GM21737 (cell line): Measurements from ENCODE around the gene TMIE.

Experiments used
- ATAC-seq: cut with Tn5 transposase; IDR thresholded peaks from one replicate; pipeline ENCODE4 v1.9.1; 2021; ENCODE audit warnings: mild to moderate bottlenecking, moderate library complexity; ENCODE audit not compliant: unreplicated experiment

TMIE gene

GRCh38 chr3:46706771-46707582 is 5.8 kb downstream of the TMIE start:
- ATAC-seq: no peak

GRCh38 chr3:46707601-46708011 is 6.4 kb downstream of the TMIE start:
- ATAC-seq: no peak

DNA sequence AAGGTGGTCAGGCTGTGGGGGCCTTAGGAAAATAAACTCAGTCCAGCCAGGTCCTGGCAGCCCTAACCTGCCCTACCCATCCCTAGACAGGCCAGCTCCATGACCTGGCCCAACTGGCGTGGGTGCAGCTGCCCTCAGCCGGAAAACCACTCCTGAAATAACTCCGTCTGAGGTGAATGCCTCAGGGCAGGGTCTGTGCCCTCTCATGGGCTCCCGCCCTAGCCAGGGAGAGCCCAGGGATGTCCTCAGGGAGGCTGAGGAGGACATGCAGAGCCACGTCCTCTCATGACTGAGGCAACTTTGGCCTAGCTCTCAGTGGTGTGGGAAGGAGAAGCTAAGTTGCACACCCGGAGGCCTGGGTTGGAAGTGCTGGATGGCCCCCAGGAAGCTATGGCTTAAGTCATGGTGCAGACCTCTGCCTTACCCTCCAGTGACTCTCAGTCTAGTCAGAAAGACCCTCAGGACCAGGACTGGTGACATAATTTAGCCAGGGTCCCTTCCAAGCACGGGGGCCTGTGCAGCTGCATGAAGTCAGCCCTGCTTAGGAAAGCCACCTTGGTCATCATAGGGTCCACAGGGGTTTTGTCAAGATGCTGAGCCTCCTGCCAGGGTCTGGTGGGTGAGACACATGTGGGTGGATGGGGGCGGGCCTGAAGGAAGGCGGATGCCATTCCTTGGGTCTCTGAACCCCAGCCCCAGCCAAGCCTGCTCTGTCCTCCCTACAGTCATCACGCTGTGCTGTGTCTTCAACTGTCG is 7.4 kb downstream of the TMIE start:
- no peak for ATAC-seq

- ATAC-seq: no peak
Observed at GRCh38 chr3:46709157-46709654, 8.0 kb downstream of the TMIE start.

GRCh38 chr3:46709721-46710120 is 8.5 kb downstream of the TMIE start:
- ATAC-seq: no peak

GRCh38 chr3:46710229-46710628 is 9.0 kb downstream of the TMIE start:
- no peak for ATAC-seq

GRCh38 chr3:46710671-46711295 is 9.6 kb downstream of the TMIE start:
- no peak for ATAC-seq

DNA sequence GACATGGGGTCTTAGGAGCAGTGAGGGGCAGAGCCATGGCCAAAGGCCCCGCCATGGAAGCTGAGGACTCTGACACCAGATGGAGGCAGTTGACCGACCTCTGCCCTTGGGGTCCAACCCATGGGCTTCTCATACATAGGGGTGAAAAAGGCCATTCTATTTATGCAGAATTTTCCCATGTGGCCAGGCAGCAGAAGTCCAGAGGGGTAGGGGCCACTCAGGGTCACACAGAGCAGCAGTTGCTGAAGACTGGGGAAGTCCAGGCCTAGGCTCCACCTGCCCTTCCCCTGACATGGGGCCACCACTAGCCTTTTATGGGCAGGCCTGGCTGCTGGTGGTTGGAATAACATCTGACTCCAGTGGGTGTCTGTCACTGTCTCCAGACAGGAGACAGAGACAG is 10.1 kb downstream of the TMIE start:
- ATAC-seq: no peak

- ATAC-seq: no peak
Observed at GRCh38 chr3:46711760-46712159, 10.6 kb downstream of the TMIE start.

DNA sequence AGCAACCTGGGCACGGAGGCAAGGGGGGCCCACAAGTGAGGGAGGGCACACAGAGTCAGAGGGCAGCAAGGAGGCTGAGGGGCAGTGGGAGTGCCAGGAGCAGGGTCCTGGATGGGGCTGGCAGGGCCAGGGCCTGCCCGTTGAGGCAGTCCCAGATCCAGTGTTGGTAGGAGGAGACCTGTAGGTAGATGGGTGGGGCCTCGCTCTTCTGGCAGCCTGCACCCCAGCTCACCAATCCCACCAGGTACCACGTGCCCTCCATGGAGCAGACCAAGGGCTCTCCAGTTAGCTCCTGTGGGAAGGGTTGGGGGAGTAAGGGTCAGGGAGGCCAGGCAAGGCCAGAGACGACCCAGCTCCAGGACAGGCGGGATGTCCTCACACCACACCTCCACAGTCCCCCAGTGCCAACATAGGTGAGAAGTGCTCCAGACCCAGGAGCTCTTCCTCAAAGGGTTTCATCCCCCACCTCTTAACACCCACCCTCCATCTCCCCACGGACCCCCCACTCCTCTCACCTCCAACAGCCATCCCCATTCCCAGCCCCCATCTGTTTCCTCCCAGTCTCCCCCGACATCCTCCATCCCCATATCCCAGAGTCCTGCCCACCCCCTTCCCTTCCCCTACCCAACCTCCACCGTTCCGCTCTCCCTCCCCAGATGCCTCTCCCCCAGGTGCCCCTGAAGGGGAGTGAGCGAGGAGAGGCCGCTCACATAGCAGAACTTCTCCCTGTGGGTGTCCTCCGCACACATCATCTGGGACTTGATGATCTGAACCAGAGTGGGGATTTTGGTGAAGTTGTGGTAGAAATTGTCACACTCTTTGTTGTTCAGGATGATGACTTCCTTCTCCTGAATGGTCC is 11.2 kb downstream of the TMIE start:
- no peak for ATAC-seq

DNA sequence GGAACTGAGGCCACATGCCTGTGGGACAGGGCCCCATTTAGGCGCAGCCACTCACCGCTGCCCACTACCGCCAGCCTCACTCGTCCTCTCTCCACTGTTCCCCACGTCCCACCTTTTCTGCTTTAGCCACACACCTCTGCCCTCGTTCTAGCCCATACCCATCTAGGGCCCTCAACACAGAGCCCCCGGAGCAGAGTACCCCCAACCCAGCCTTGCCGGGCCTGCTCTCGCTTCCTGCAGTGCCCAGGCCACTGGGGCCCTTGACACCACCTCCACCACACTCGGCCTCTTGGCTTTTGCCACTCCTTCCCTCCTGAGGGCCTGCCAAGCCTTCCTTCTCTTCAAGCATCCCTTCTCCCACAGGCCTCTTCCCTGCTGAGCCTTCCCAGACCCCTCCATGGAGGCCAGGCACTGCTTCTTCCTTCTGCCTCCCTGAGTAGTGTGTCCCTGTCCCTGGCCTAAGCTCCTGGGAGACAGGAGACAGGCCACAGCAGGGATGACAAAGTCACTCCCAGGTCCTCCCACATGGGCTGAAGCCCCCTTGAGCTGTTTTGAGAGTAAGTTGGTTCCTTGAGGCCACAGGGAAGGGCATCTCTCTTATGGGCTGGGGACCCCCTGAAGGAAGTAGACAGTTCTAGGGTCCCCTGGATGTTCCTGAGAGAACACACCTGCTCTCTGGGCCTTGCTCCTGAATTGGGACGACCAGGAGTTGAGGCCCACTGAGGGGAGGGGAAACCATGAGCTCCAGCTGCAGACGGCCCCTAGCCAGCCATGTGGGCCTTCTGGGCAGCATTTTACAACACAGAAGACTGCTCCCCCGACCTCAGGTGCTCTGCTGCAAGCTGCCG is 12.1 kb downstream of the TMIE start:
- no peak for ATAC-seq

DNA sequence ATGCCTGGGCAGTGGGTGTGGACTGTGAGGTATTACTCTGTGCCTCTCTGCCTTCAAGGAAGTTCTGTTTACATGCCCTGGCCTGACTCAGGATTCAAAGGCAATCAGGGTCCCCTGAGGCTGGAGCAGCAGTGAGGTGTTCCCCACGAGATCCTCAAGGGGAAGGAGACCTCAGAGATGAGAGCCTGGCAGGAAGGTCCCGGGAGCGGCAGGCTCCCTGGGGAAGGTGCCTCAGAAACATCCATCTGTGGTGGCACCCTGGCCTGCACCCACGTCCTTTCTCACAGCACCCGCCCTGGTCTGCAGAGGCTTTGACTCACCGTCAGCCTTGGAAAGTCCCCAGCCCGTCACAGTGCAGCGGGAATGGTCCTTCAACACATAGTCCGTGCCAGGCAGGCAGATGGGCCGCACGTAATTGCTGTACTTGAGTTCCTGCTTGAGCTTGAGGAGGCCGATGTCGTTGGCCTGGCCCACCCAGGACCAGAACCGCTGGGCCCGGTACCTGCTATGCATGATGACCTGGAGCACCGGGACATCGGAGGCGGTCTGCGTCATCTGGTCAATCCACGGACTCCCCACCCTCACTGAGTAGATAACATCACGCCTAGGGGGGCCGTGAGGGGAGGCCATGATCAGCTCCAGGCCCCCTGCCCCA is 12.8 kb downstream of the TMIE start:
- no peak for ATAC-seq

DNA sequence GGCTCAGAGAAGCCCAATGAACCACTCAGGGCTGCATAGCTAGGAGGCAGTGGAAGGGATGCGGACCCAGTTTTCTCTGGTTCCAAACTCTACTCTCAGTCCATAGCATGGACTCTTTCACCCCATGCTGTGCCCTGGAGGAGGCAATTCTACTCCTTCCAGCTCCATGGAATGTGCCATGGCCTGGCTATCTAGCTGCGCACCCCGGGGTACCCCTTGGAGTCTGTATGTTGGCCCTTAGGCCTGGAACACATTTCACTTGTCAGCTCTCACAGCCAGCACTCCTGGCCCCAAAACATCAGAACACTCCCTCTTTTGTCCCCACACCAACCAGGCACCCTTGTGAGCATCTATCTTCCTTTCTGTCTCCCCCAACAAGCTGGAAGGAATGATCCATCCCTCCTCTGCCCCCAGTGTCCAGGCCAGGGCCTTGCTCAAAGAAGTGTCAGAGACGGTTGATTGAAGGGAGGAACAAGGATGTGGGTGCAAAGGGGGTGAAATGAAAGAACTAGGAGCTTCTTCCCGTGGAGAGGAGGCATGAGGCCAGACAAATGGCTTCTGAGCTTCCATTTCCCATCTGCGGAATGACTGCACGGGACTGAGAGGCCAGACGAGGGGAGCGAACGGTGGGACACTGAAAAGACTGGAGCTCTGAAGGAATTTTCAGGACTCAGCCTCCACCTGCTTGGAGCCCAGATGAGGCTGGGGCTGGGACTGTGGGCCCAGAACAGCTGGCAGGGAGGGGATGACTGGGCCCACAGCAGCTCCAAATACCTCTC is 13.7 kb downstream of the TMIE start:
- ATAC-seq: no peak

DNA sequence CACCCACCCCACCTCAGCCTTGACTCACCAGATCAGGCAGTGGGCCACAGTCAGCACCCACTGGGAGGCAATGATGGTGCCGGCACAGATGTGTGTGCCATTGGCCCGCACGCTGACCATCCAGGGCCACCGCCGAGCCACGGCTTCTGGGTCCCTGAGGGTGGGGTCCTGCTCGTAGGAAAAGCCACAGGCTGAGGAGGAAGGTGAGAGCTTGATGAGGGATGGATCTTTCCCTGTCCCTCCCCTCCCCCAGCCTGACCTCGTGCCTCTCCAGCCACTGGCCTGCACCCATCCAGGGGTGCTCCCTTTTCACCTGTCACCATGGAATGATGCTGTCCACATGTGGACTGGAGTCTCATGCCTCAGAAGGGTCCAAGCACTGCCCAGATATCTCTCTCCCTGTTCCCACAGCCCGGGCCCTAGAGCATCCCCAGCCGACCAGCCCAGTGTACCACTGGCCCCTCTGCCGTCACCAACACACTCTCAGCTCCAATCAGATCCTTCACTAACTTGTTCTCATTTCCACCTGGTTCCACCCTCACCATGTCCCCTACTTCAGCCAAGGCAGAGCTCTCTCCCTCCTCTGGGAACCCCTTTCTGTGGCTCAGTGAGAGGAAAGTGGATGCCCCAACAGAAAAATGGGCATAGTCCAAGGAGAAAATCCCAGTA is 14.4 kb downstream of the TMIE start:
- no peak for ATAC-seq

DNA sequence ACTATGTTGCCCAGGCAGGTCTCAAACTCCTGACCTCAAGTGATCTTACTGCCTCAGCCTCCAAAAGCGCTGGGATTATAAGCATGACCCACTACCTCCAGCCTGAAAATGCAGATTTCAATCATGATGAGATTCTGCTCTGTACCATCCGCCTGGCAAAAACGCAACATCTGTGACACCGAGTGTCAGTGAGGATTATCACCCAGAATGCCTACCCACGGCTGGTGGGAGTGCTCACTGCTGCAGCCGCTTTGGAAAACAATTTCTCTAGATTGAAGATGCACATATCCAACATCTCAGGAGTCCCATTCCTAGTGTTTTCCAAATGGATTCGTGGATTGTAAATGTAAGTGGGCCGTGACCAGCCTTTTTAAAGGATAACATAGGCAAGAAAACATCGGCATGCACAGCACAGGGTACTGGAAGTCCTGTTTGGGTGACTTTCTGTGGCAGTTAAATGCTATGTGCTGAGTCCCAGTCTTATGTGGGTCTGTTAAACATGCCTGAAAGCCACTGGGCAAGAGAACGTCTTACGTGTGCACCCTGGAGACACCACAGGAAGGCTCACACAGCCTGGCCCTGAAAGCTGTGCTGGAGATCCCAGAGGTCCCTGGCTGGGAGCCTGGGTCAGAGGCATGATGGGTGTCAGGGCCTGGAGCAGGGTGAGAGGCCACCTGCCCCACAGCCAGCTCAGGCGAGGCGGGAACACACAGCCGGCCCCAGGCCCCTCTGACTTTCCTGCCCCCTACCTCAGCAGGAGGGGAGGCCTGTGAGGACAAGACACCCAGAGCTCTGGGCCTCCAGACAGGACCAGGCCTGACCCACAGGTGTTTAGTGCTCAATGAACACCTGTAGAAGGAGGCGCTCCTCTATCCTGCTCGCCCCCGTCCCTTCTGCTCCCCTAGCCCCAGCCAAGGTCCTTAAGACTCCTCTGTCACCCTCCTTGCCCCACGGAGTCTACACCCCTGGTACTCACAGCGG is 15.6 kb downstream of the TMIE start:
- no peak for ATAC-seq

DNA sequence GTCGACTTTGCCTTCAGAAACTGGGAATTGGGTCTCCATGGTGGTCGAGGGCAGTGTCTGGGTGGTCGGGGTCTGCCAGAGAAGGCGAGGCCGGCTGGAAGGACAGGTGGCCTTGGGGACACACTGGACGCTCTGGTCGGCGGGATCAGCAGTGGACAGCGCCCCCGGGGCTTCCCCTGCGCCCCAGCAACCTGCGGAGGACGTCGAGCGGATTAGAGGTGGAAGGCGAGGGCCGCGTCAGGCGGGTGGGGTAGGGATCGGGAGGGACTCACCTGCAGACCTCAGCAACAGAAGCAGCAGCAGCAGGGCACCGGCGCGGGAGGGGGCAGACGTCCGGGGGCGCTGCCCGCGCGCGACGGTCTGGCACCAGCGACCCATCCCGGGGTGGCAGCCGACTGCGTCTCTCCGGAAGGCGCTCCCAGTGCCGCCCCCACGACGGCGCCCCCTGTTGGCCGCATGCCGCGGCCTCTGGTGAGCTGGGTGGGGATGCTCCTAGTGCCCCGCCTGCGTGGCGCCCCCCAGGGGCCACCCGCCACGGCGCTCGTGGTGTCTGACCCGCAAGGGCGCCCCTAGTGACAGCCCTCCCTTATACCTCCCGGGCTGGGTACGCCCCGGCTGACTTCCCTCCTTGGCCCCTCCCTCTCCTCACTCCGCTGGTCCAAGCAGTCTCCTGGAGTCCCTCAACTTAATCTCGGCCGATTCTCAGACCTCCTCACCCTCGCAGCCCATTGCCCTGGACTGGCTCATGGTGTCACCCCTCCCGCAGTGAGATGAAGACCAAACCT is 16.4 kb downstream of the TMIE start, which contains the start of gene PRSS50:
Gene PRSS50, minus strand, starts transcription at position 423 of the 785 bp plus-strand sequence. Its CDS starts 45 bp downstream, at position 378.
- ATAC-seq: no peak
